Cardiac fibroblast (primary cell): Measurements from ENCODE around the gene RND2.
"Not testable (repeated sequence)": the region's sequence is repeated elsewhere in the genome, so short reads cannot be mapped to it uniquely, and the experiment has no call there.

ENCODE experiments used
- DNase-seq, 2 donors: peaks; one replicate each; pipeline versions ENCODE4 v3.0.0 to v3.0.0-alpha.2; 2010; ENCODE audit warnings: low read depth in 2 of 2
- H3K4me3 ChIP-seq, 2 donors: replicated peaks in 1 of 2; 1 replicate in 1 of 2; 2 replicates in 1 of 2; pipeline ENCODE4 v1.5.1; 2011; ENCODE audit warnings: low read depth in 2 of 2, low read length in 2 of 2, mild to moderate bottlenecking in 2 of 2, moderate library complexity in 1 of 2
- TF ChIP-seq, protein P1 (sequence below): IDR thresholded peaks from one replicate; pipeline ENCODE4 v1.5.1; 2011; ENCODE audit warnings: low read depth, mild to moderate bottlenecking, low read length, inconsistent platforms

The RND2 gene

DNA sequence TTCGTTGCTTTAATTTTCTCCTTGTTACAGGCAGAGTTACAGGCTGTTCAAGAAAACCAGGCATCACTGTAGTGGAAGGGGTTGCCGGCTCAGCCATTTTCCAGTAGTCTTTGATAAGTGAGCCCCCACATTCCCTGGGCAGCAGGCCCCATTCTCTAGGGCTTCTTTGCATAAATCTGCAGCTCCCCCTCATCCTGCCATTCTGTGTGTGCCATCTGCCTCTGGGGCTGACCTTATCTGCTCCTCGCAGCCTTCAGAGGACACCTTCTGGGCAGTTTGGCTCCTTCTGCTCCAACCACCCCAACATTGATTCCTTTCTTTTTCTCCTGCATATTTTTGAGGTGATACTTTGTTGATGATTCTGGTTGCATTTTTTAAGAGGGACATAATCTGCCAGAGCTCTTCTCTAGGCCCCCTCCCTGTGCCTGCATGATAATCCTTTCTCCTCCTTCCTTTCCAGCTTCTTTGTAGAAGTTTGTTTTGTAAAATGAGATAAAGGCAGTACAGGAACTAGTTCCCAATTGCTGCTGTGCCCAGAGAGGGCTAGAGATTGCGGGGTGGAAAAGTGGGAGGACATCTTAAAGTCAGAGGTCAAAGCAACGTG is 17.1 kb downstream of the RND2 start:
- H3K4me3 ChIP-seq = no peak overlapping the region
- TF ChIP-seq, protein P1, sequence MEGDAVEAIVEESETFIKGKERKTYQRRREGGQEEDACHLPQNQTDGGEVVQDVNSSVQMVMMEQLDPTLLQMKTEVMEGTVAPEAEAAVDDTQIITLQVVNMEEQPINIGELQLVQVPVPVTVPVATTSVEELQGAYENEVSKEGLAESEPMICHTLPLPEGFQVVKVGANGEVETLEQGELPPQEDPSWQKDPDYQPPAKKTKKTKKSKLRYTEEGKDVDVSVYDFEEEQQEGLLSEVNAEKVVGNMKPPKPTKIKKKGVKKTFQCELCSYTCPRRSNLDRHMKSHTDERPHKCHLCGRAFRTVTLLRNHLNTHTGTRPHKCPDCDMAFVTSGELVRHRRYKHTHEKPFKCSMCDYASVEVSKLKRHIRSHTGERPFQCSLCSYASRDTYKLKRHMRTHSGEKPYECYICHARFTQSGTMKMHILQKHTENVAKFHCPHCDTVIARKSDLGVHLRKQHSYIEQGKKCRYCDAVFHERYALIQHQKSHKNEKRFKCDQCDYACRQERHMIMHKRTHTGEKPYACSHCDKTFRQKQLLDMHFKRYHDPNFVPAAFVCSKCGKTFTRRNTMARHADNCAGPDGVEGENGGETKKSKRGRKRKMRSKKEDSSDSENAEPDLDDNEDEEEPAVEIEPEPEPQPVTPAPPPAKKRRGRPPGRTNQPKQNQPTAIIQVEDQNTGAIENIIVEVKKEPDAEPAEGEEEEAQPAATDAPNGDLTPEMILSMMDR = no peak
- no peak for DNase-seq

DNA sequence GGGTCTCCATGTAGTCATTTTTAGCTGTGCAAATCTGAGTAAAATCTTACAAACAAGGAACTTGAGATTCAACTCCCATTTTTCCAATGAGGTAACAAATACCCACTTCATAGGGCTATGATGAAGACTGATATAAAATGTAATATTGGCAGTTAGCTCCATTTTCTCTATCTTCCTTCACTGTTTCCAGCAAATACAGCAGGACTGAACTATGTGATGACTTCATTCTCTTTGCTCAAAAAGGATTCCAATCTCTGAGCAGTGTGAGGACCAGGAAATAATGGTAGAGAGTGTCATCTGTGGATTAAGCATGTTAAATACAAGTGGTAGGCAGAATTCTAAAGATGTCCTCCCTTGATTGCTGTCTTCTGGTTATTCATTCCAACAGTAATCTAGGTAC is 18.3 kb downstream of the RND2 start:
- H3K4me3 ChIP-seq = no peak overlapping the region
- TF ChIP-seq, protein P1 = no peak
- no peak for DNase-seq

DNA sequence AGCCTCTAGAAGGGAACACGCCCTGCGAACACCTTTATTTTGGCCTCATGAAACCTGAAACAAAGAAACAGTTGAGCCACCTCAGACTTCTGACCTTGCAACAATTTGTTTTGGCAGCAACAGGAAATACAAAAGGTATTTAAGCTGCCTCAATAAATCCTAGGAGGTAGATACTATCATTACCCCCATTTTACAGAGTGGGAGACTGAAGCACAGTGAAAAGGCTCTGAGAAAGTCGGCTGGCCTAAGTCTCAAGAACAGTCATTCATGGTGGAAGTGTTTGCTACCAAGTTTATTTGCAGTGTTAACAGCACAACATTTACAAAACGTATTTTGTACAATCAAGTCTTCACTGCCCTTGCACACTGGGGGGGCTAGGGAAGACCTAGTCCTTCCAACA is 19.0 kb downstream of the RND2 start:
- no peak for DNase-seq
- TF ChIP-seq, protein P1 = no peak
- H3K4me3 ChIP-seq = no peak overlapping the region

GRCh38 chr17:43051969-43052368 is 26.9 kb downstream of the RND2 start:
- no peak for DNase-seq
- TF ChIP-seq, protein P1 = no peak
- H3K4me3 ChIP-seq = no peak overlapping the region

- not testable (repeated sequence) for H3K4me3 ChIP-seq, DNase-seq
Measured at GRCh38 chr17:43053008-43053407, 28.0 kb downstream of the RND2 start.

- TF ChIP-seq, protein P1 = no peak
- no peak for DNase-seq
Measured at GRCh38 chr17:43056051-43056450, 31.0 kb downstream of the RND2 start.

GRCh38 chr17:43062984-43063638 is 38.1 kb downstream of the RND2 start:
- no peak overlapping the region for H3K4me3 ChIP-seq
- no peak for DNase-seq
- TF ChIP-seq, protein P1 = no peak

More at GRCh38 chr17:43056051-43056450, 31.0 kb downstream of the RND2 start:
- H3K4me3 ChIP-seq = no peak overlapping the region
